Stimulated activated CD8-positive, alpha-beta memory T cell treated with anti-CD3 and anti-CD28 coated beads, Interleukin-2, amount 100 ng/mL, for 1 hour (primary cell): Measurements from ENCODE around the gene CNDP1.
A peak's percentile ranks its signal among the peaks of the same experiment; 100 is the strongest.
"Not testable (repeated sequence)": the region's sequence is repeated elsewhere in the genome, so short reads cannot be mapped to it uniquely, and the experiment has no call there.

Experiments
- DNase-seq, 2 donors: peaks; one replicate each; pipeline ENCODE4 v3.0.0-alpha.2; 2020; ENCODE audit warnings: low read depth in 2 of 2

The CNDP1 gene

GRCh38 chr18:74534150-74534969 lies at the start of gene CNDP1:
CNDP1 (plus strand) TSS chr18:74534500; CDS start chr18:74534668, 168 bp downstream.
- no peak for DNase-seq

GRCh38 chr18:74486119-74486849 lies 48.0 kb upstream of the CNDP1 start:
- no peak for DNase-seq

GRCh38 chr18:74488354-74488753 lies 45.9 kb upstream of the CNDP1 start:
- no peak for DNase-seq

GRCh38 chr18:74488864-74489263 lies 45.4 kb upstream of the CNDP1 start:
- no peak for DNase-seq

- DNase-seq: no peak
Observed at GRCh38 chr18:74489676-74490075, 44.6 kb upstream of the CNDP1 start.

DNA sequence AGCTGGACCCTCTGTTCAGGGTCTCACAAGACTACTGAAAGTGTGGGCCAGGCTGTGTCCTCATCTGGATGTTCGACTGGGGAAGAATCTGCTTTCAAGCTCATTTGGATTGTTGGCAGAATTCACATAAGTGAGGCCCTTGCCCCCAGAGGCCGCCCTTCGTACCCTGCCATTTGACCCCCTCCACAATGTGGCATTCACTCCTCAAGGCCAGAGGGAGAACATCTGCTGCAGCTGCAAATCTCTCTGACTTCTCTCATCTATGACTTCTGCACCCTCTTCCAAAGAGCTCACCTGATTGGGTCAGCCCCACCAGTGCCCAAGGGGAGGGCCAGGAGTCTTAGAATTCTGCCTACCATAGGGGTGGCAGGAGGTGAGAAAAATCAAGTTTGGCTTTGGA lies 42.0 kb upstream of the CNDP1 start:
- no peak for DNase-seq

GRCh38 chr18:74493689-74494088 lies 40.6 kb upstream of the CNDP1 start:
- DNase-seq: peak; percentile 19 to 30

- DNase-seq: no peak
Observed at GRCh38 chr18:74494514-74494913, 39.8 kb upstream of the CNDP1 start.

DNA sequence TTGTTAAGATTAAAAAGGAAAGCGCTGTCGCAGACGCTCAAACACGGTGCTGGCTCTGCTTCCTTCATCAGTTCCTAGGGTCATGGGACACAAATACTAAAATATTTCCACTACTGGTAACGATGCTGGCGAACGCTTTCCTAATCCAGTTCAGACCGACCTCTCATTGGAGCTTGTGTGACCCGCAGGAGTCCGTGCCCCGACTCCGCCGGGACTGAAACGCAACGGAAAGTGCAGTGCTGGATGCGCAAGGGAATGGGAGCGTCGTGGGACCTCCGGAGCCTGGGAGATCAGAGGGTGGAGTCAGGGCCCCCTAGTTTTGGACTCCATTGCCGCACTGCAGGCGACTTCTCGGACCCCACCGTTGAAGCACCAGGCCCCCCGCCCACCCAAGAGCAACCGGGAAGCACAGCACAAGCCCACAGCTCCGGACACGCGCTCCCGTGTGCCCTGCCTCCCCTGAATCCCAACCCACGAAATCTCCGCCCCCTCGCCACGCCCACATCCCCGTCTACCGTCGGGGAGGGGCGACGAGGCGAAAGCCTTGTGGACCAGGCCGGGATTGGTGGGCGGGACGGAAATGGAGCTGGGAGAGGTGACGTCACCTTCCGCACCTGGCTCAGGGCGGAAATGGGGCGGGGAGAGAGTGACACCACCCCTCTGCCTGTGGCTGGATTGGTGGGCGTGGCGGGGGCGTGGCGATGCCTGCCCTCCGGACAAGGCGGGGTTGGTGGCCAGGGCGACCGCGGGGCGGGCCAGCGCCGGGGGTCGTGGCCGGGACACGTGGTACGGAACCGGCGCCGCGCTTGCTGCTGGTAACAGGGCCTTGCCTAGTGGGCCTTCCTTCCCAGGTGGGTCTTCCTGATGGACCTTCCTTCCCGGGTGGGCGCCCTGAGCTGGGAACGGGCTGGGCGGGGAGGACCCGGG lies 38.5 kb upstream of the CNDP1 start, which contains the start of gene CNDP2:
Gene CNDP2, plus strand, starts transcription at position 783 of the 927 bp plus-strand sequence. CDS start 3,611 bp downstream, outside the sequence.
- peak; percentile 97 to 99 for DNase-seq

DNA sequence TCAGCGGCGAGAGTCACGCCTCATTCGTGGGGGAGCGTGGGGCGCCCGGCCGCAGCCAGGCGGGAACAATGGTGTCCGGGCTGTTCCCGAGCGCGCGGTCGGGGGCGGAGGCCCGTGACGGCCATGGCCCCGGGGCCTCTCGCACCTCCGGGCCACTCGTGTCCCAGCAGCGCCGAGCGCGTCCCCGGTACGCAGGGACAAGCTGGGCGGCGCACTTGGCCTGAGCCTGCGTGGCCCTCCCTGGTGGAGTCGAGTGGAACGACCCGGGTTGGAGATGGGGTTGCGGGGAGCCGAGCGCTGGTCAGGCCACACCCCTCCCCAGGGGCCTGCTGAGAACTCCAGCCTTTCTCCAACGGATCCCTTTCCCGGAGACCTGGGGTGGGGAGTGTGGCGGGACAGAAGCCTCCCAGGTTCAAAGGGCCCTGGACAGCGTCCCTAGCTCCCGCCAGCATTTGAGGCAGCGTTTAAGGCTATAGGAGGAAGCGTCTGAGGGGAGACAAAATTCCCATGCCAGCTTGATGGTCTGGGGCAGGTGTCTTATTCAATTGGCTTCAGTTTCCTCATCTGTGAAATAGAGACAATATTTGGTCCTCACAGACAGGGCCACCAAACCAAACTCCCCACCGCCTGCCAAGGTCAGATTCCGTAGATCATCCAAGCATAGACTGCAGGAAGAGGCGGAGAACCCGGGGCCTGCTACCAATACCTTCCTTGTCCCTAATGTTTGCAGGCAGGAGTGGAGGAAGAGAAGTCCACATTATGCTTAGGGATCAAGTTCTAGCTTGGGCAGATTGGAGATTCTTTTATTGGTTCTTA lies 37.6 kb upstream of the CNDP1 start:
- no peak for DNase-seq

- no peak for DNase-seq
Observed at GRCh38 chr18:74497324-74497676, 37.0 kb upstream of the CNDP1 start.

- DNase-seq: no peak
Observed at GRCh38 chr18:74497778-74498177, 36.5 kb upstream of the CNDP1 start.

DNA sequence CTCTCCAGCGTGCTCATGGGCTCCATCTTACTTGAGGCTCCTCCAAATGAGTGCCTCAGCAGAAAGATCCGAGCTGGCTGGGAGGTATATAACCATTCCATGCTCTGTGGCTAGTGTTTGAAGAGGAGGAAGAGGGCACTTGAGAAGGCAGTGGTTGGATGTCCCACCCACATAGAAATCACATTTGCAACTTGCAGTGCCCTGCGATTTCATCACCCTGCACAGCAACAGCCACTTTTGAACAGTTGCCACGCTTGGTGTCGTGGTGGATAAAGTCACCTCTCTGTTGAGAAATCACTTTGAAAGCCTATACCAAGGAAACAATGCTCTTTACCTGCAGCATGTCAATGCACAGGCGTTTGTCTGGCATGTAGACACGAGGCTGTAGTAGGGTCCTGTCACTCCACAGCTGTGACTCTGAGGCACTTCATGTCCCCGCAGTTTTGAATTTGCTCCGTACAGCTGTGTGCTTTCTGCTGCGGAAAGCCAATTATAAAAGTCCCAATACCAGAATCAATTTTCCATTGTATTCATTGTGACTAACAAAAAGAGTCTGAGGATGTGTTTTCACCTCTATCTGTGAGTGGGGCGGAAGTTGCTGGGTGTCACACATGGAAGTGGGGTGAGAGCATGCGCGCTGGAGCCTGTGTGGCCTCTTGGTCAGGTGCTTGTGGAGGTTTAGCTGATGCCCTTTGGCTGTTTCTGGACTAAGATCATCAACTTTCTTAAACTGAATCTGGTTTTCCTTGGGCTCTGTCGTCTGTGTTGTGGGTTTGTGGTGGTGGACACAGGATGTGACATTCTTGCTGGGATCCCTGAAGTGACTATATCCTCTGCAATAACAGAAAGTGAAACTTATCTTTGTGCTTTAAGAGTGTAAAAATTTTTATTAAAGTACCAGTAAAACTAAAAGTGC lies 35.3 kb upstream of the CNDP1 start:
- DNase-seq: peak; percentile 48 to 68

DNA sequence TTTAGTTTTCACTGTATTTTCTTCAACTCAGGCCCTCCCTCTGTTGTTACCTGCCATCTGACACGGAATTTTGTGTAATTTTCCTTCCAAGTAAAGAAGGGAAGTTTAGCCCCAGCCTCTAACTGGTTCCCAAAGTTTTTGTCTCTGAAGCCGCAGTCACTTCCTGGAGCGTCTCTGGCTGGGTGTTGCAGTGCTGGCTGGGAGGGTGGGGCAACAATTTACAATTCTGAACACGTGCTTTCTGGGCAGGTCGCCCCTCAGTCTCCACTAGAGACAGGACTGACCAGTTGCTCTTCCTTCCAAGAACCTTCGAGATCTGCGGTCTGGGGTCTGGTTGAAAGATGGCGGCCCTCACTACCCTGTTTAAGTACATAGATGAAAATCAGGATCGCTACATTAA lies 34.7 kb upstream of the CNDP1 start:
- no peak for DNase-seq

DNA sequence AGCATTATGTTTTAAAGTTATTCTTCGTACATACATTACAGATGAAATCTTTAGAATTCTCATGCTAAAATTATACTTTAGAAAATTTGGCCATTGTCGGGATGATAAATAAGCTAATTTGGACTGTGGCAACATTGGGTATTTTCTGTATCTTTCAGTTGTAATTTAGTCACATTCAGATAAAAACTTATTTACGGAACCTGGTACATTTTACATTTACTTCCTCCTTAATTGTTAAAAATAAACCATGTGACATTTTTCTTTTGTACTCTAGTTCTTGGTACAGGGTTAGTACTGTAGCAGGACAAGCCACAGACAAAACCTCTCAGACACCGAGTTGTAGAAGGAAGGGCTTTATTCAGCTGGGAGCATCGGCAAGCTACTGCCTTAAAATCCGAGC lies 33.9 kb upstream of the CNDP1 start:
- DNase-seq: no peak

DNA sequence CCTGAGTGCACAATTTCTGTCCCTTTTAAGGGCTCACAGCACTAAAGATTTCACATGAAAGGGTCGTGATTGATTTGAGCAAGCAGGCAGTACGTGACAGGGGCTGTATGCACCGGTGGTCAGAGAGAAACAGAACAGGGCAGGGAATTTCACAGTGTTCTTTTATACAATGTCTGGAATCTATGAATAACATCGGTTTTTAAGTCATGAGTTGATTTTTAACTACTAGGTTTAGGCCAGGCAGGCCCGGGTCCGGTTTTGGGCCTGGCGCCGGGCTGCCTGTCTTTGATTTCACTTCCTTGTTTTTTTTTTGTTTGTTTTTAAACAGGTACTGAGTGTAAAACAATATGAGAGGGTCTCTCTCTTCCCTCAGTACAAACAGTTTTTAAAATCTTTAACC lies 33.5 kb upstream of the CNDP1 start:
- DNase-seq: not testable (repeated sequence)

DNA sequence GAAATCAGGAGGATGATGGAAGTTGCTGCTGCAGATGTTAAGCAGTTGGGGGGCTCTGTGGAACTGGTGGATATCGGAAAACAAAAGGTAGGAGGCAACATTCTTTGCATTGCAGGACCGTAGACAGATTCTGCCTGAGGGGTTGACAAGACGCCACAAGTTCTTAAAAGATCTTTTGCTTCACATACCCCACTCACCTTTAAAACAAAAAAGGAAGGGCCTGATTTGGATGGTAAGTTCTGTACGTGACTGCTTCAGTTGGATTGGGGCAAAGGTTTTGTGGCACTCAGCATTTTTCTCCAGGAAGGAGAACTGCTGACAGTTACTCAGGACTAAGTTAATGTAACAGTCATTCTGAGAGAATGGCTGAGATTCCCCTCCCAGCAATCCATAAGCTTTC lies 32.9 kb upstream of the CNDP1 start:
- no peak for DNase-seq

DNA sequence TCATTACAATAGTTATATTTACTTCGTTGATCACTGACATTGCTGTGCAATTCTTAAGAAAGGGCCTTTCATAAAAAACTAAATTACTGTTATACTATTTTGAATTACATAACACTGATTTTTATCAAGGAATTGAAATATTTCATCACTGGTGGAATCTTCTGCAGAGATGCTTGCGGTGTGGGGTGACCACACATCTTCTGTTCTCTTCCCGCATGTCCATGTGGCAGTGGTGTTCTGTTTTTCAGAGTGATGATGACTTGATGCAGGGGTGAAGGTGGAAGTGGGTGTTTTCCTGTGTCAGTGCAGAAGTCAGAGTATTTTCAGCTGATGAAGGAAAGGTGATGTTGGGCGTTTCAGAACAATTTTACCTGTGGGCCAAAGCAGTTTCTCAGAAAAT lies 31.2 kb upstream of the CNDP1 start:
- DNase-seq: no peak

GRCh38 chr18:74505776-74506175 lies 28.5 kb upstream of the CNDP1 start:
- no peak for DNase-seq

DNA sequence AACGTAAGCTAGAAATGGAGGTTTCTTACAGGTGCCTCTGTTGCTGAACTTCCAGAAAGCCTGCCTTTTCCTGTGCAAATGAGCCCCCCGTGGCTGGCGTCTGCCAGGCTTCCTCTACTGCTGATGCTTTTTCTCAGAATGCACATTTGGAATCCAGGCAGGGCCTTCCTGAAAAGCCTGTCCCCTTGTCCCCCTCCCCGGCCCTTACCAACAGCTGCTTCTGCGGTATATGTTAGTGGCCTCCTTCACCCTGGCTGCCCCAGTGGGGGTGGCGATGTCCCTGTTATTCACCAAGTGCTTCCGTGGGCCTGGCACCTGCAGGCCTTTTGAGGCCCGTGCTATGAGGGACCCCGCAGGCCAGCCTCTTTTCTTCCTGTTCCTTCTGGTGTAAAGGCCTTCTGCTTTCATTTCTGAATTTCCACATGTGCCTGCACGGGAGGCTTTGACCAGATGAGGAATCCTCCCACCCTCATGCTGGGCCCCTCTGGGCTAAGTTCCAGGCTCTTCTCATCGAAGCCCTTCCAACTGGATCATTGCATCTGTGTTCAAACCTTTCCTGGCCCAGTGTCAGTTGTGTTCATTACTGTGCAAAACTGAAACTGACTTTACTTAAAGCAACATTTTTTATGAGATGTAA lies 27.7 kb upstream of the CNDP1 start:
- DNase-seq: no peak
